ENCODE data around the gene DLG2. TPM values are rescaled to one million over a fixed set of nuclear protein-coding genes. Genes with fewer than 3 reads are reported as not detected.

DLG2 gene
- total RNA-seq, 4 donors from 2014 or later, result 6.5 to 14.6 (median 7.2) TPM

DNA sequence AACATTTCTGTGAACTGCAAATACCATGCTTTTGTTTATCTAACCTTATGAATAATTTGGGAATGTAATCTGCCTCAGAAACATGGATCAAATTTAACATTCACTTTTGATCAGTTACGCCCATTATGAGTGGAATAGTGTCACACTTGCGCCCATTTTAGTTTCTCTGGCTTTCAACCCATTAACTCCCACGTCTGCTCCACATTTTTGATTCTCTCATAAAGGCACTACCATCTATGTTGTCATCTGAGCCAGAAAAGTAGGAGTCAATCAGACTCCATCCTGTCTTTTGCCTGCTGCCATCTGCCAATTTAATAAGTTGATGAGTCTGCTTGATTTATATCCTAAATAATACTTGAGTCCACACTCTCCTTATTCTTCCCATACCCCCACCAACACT lies 1090.7 kb downstream of the DLG2 start:
- Histone ChIP-seq H3K36me3 (no peaks in the 10 kb centered on the region), H3K27ac (no peak overlapping the region), H3K27me3 (no peaks in the 10 kb centered on the region), H3K4me1 (no peaks in the 10 kb centered on the region), H3K9me3 (no peaks in the 10 kb centered on the region), H3K4me3 (no peak overlapping the region)
- DNase-seq (ENCODE audit: low spot score in 2 of 2), result no peak
- WGBS, 2 donors, result 71% methylated on average over 3 of the region's 3 CpGs
- TF ChIP-seq, protein P1, sequence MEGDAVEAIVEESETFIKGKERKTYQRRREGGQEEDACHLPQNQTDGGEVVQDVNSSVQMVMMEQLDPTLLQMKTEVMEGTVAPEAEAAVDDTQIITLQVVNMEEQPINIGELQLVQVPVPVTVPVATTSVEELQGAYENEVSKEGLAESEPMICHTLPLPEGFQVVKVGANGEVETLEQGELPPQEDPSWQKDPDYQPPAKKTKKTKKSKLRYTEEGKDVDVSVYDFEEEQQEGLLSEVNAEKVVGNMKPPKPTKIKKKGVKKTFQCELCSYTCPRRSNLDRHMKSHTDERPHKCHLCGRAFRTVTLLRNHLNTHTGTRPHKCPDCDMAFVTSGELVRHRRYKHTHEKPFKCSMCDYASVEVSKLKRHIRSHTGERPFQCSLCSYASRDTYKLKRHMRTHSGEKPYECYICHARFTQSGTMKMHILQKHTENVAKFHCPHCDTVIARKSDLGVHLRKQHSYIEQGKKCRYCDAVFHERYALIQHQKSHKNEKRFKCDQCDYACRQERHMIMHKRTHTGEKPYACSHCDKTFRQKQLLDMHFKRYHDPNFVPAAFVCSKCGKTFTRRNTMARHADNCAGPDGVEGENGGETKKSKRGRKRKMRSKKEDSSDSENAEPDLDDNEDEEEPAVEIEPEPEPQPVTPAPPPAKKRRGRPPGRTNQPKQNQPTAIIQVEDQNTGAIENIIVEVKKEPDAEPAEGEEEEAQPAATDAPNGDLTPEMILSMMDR (IDR thresholded peaks at IDR 0.05), result no peak
- TF ChIP-seq EP300 (IDR thresholded peaks at IDR 0.05), result no peak
- no peak for TF ChIP-seq POLR2A (IDR thresholded peaks at IDR 0.05)

DNA sequence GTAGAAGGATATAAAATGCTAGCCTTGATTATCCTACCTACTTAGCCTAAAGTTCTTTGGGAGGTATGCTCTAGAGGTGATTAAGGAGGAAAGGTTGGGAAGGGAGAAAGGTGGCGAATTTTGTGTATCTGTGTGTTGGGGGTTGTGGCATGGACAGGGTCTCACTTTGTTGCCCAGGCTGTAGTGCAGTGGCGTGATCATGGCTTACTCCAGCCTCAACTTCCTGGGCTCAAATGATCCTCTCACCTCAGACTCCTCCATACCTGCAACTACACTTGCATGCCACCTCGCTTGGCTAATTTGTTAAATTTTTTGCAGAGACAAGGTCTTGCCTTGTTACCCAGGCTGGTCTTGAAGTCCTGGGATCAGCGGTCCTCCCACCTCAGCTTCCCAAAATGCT lies 1094.8 kb downstream of the DLG2 start:
- no peak for TF ChIP-seq POLR2A (IDR thresholded peaks at IDR 0.05)
- TF ChIP-seq, protein P1 (IDR thresholded peaks at IDR 0.05), result no peak
- TF ChIP-seq EP300 (IDR thresholded peaks at IDR 0.05), result no peak
- no peak overlapping the region for H3K27ac ChIP-seq
- no peaks in the 10 kb centered on the region for H3K9me3 ChIP-seq
- 91 to 96% methylated on average over 4 of the region's 4 CpGs for WGBS, 2 donors
- no peaks in the 10 kb centered on the region for H3K36me3 ChIP-seq
- no peak for DNase-seq (ENCODE audit: low spot score in 2 of 2)
- no peak overlapping the region for H3K4me3 ChIP-seq
- no peaks in the 10 kb centered on the region for H3K27me3 ChIP-seq
- no peaks in the 10 kb centered on the region for H3K4me1 ChIP-seq

DNA sequence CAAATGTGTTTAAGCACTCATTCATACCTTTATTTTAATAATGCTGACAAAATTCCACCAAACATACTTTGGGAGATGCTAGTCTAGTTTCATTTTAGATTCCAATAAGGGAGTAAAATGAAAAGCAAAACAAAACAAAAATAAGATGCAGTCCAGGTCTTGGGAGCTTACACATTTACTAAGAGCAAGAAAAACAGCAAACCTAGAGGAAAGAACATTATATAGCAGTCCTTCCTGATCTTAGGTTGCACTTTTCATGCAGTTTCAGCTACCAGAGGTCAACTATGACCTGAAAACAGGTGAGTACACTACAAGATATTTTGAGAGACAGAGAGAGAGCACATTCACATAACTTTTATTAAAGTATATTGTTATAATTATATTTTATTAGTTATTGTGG lies 1100.9 kb downstream of the DLG2 start:
- DNase-seq (ENCODE audit: low spot score in 2 of 2), result no peak
- no peaks in the 10 kb centered on the region for H3K27me3 ChIP-seq
- H3K4me3 ChIP-seq, result no peak overlapping the region
- H3K36me3 ChIP-seq, result no peaks in the 10 kb centered on the region
- H3K9me3 ChIP-seq, result no peaks in the 10 kb centered on the region
- no peak overlapping the region for H3K27ac ChIP-seq
- H3K4me1 ChIP-seq, result peaks cover 0 to 4% (median 0%) of the 10 kb centered on the region in 4 donors
- TF ChIP-seq, protein P1 (IDR thresholded peaks at IDR 0.05), result no peak
- TF ChIP-seq POLR2A (IDR thresholded peaks at IDR 0.05), result no peak
- TF ChIP-seq EP300 (IDR thresholded peaks at IDR 0.05), result no peak

- H3K27ac ChIP-seq, result no peak overlapping the region
- WGBS, 2 donors, result 38 to 58% methylated on average over 3 of the region's 3 CpGs
- no peak overlapping the region for H3K4me3 ChIP-seq
- H3K36me3 ChIP-seq, result no peaks in the 10 kb centered on the region
- TF ChIP-seq, protein P1 (IDR thresholded peaks at IDR 0.05), result peak in 4 of 5 experiments; percentile 11 to 46 (median 37)
- TF ChIP-seq EP300 (IDR thresholded peaks at IDR 0.05), result no peak
- TF ChIP-seq POLR2A (IDR thresholded peaks at IDR 0.05), result no peak
- peaks cover 0 to 4% (median 0%) of the 10 kb centered on the region in 4 donors for H3K4me1 ChIP-seq
- H3K9me3 ChIP-seq, result no peaks in the 10 kb centered on the region
- no peak for DNase-seq (ENCODE audit: low spot score in 2 of 2)
- H3K27me3 ChIP-seq, result no peaks in the 10 kb centered on the region
These were observed 1102.6 kb downstream of the DLG2 start for GRCh38 chr11:84524422-84525051.

DNA sequence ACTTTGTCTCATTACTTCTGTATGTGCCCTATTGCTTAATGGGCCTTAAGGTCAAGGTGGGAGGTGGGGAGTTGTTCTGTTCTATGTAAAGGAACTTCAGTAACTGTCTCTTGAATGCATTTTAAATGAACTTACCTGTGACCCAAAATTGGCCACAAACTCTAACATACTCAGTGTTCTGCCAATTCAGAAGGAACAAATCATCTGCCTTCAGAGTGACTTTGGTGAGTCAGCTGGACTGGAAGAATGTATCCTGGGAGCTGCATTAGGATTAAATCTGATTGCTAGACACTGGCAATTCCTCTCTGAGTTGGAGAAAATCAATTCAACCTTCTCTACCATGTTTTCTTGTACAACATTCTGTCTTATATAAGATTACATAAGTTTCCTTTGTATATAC lies 1104.8 kb downstream of the DLG2 start:
- Histone ChIP-seq H3K36me3 (no peaks in the 10 kb centered on the region), H3K4me3 (no peak overlapping the region), H3K4me1 (peaks cover 0 to 4% (median 0%) of the 10 kb centered on the region in 4 donors), H3K27ac (no peak overlapping the region), H3K27me3 (no peaks in the 10 kb centered on the region), H3K9me3 (no peaks in the 10 kb centered on the region)
- DNase-seq (ENCODE audit: low spot score in 2 of 2), result no peak
- no peak for TF ChIP-seq POLR2A (IDR thresholded peaks at IDR 0.05)
- TF ChIP-seq, protein P1 (IDR thresholded peaks at IDR 0.05), result no peak
- no peak for TF ChIP-seq EP300 (IDR thresholded peaks at IDR 0.05)

Data from tibial nerve (tissue), 4 donors.